Forelimb muscle (tissue), 1 donor: Measurements from ENCODE around the gene FGG. TPM values are rescaled to one million over a fixed set of nuclear protein-coding genes. Genes with fewer than 3 reads are reported as not detected.
A peak's percentile ranks its signal among the peaks of the same experiment; 100 is the strongest.

ENCODE experiments used
- DNase-seq: peaks from one replicate; pipeline ENCODE4 v3.0.0-alpha.2; 2013; ENCODE audit warnings: low read depth
- polyA plus RNA-seq: library from polyadenylated mRNA; unstranded; fragments of 120-200 nt; gene quantifications from one replicate; pipeline ENCODE4 v1.2.1, GENCODE V29; 2013; ENCODE audit not compliant: insufficient read length

The FGG gene
- polyA plus RNA-seq: not detected

DNA sequence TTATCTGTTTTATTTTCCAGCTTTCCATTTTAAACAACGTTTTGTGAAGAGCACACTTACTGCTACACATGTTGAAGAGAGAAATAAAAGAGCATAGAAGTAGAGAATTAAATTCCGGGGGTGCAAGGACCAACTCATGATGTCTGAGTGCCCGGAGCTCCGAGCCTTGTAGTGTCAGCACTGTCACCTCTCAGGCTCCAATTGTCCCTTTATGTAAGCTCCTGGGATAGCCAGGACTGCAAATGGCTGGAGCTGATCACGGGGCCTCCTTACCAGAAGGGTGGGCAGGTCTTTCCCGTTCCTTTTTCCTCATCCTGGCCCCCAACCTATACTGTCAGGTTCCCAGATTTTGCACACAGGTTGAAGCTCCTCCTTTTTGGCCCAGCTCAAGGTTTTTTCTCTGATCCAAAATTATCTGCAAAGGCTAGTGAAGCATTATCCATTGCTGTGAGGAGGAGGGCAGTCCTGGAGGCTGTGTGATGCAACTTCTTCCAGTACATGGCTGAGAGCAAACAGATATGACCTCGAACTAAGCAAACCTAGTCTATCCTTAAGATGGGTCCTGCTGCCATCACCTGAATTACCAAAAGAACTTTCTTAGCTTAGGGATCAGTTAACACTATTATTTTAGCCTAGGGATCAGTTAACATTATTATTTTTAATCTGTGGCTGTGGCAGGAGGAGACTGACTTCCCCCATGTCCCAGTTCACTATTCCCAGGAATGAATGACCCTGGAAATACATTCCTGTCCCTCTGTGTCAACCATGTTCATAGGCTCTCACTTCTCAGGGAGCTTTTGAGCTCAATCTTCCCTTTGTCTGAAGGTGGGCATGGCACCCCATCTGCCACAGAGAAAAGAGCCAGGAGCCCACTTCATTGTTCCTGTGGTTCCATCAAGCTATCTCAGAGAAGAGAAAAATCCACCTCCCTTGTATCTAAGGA, at the start of gene FGG:
Gene FGG, minus strand, starts transcription at position 185 of the 943 bp plus-strand sequence. Its CDS starts 47 bp downstream, at position 138.
- no peak for DNase-seq

DNA sequence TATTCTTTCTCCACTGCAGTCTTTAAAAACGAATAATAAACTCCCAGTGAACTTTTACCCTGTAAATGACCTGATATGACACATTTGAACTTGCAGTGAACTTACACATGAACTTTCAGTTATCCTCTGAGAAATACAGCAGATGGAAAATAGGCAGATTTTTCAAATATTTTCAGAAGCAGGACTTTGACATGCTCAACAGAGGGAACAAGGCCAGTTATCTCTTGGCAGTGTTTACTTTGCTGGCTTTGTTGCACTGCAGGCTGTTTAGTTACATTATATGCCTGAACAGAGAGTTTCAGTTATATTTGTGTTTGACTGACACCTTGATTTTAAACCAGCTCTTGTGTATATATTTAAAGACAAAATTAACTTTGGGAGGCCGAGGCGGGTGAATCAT, 47.6 kb upstream of the FGG start:
- DNase-seq: peak; percentile 77

DNA sequence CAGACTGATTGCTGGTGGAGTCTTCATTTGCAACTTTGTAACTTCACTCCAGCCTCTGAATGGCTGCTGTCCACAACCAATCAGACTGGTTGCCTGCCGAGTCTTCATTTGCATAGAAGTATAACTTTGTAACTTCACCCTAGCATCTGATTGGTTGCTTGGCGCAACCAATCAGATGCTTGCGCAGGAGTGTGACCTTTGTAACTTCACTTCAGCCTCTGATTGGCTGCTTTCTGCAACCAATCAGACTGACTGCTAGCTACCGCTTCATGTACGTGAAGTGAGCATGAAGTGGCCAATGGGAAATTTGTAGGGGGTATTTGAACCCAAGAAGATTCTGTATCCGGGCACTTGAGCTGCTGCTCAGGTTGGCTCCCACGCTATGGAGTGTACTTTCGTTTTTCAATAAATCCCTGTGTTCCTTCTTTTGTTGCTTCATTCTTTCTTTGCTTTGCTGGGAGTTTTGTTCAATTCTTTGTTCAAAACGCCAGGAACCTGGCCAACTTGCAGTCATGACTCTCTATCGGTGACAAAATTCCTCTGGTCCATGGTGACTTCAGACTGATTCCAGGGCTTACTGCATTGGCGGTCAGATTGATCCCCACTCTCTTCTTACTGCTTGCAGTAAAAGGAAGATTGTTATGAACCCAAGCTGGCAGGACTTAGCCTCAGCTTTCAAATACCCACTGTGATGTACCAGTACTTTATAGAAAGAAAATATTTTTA, 46.4 kb upstream of the FGG start:
- peak; percentile 11 for DNase-seq

DNA sequence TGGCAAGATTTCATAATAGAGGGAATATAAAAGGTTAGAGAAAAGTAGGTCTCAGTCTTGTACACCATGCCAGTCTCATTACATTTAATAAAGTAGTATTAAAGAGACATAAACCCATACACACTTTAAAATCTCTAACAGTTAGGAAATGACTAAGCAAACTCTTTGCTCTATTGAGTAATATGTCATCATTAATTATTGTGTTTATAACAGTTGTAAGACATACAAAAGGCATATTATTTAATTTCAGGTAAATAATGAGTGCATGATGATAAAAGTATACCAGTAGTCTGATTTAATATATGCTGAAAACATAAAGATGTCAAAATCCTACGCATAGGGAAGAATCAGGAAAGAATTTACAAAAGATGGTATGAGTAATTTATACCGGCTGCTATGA, 31.0 kb upstream of the FGG start:
- no peak for DNase-seq

DNA sequence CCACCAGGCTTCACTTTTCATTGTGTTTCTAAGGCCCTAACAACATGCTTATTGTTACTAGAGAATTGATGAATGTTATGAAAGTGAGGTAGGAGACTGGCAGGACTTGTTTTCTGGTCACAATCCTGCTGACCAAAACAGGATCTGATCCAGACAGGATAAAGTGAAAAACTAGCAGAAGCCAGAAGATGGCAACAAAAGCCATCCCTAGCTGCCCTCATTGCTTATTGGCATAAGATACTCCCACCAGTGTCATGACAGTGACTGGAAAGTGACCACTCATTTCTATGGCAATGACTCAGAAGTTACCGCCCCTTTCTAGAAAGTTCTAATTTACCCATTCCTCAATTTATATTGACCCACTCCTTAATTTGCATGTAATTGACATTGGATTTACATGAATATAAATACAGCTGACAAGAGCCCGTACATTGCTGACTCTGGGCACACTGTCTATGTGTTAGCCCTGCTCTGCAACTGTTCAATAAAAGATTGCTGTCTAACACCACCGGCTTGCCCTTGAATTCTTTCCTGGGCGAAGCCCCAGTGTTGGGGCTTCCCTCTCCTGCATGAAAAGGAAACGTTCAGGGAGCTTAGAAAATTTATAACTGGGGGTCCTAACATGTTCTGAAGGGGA, 30.0 kb upstream of the FGG start:
- DNase-seq: no peak

DNA sequence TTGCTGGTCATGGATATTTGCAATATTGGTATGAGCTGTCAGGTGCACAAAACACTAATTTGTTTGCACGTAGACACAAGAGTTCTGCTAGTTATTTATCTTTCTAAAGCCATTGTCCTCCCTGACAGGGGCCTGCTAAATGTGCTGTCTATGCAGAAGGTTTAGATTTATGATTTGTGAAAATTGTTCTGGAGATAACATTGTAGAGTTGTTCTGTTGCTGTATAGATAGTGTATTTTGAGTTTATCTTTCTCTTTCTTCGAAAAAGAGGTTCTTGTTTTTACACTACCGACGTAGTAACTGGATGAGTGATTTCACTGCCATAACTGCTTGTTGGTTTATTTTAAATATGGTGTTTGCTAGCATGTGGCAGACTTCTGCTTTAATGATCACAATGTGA, 28.5 kb upstream of the FGG start:
- DNase-seq: no peak

DNA sequence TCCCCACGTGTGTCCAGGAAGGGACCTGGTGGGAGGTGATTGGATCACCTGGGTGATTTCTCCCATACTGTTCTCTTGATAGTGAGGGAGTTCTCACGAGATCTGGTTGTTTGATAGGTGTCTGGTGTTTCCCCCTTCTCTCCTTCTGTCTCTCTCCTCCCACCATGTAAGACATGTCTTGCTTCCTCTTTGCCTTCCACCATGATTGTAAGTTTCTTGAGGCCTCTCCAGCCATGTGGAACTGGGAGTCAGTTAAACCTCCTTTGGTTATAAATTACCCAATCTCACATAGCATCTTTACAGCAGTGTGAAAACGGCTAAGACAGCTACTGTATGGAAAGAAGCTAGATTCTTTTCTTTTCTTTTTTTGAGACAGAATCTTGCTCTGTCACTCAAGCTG, 21.6 kb upstream of the FGG start:
- no peak for DNase-seq

DNA sequence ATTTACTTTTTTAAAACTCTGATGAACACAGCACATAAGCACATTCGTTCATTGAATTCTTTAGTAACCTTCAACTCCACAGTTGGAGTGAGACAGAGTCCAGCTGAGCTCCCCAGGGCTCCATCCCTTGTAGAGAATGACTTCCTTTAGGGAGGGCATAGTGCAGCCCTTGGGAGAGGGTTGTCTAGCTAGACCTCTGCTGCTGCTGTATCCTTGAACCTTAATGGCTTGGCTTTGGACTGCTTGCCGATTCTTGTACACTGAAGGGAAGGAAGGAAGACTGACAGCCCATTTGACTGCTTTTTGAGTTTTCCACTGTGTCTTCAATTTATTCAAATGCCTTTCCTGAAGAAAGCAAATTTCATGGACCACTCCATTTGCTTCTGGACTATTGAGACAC, 19.4 kb upstream of the FGG start:
- no peak for DNase-seq

DNA sequence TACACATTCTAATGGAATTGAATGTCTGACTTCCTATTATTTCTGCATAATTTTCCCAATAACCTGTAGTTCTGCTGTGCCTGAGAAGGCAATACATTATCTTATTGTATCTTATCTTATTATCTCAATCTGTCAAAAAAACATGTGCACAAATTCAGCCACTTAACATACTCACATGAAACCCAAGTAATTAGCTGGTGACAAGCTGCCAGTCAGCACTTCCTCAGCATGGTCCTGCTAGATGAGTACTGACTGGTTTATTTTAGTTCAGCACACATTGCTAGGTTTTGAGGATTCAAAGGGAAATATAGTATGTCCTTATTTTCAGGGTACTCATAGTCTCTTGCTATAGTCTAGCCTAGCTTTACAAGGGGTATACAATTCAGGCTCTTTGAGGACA, 17.9 kb upstream of the FGG start:
- no peak for DNase-seq

DNA sequence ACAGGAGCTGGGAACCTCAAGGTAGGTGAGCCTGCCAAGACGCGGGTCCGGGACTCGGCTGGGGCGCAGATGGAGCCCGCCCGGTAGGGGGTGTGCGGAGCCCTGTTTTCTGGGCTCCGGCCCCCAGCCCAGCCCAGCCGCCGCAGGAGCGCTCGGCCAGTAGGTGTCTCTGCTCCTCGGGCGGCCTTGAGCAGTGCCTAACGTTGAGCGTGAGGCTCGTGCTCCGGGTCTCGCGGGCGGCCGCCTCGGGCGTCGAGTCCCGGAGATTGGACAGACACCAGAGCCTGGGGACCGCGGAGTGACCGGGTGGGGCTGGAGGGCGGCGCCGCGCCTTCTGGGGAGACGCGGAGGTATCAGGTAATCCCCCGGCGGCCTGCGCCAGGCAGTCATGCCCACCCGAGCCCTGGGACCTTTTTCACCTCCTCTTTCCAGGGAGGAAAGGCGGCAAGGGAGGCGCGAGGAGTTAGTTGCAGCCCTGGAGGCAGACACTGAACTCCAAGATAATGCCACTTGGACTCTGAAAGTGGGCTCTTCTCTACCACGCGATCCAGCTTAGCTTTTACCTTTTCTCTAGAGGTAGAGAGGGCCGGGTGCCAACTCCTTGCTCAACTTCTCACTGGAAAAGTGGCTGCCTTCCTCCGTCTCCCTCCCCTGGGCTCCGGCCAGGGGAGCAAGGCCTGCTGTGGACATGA, 14.5 kb upstream of the FGG start:
- DNase-seq: no peak

DNA sequence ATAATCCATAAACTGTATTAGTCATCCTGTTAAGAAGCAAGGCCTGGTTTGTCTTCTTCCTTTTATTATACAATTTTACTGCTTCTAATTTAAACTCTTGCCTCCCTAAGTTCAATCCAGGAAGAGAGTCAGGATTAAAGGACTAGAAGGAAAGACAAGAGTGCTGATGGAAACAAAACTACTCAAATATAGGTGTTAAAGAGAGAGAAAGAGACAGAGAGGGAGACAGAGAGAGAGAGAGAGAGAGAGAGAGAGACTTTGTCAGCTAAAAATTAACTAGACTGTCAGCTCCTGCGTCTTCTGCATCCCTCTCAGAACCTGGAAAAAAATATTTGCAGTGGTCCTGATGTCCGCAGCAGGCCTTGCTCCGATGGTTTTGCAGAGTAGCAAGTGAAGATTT, 13.5 kb upstream of the FGG start:
- no peak for DNase-seq

DNA sequence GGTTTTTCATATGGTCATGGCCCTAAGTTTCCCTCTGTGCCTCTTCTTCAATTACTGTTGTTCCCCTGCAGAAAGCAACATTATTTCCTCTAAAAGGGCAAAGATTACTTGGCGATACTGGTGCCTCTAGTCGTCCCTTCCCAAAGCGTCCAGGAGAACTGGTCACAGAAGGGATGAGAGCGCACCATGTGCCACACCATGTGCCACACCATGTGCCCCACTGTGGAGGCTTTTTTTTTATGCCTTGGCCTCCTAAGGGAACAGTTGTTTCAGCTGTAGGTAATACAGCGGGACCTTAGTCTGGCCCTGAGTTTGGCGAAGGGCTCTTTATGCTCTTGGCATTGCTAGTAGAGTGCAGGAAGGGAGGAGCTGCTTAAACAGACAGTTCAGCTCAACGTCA, 11.5 kb upstream of the FGG start:
- no peak for DNase-seq

DNA sequence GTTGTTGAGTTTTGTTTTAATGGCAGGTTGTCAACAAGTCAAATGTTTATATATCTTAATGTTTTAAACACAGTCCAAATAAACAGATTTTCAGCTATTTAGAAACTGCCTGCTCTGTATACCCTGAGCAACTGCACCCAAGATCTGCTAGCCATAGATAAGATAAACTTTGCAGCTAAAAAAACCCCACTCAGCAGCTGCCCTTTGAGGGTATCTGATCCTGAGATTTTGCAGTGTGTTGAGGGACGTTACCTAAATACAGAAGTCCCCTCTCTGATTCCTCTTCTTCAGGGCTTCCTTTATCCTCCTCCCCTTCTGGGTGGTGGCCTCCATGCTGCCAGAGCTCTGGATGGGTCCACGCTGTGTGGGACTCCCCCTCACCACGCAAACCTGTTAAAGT, 11.0 kb upstream of the FGG start:
- no peak for DNase-seq

DNA sequence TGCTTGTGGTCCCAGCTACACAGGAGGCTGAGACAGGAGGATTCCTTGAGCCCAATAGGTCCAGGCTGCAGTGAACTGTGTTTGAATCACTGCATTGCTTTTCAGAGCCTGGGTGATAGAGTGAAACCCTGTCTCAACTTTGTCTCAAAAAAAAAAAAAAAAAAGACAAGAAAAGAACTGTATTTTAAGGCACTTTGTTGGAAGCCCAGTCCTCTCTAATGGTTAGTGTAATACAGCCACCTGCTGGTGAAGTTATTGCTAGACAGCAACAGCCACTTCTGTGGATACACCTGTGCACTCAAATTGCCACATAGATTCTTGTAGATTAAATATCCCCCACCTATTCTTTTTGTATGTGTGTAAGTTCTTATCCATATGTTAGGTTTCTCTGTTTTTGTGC, 10.1 kb upstream of the FGG start:
- DNase-seq: peak; percentile 11

DNA sequence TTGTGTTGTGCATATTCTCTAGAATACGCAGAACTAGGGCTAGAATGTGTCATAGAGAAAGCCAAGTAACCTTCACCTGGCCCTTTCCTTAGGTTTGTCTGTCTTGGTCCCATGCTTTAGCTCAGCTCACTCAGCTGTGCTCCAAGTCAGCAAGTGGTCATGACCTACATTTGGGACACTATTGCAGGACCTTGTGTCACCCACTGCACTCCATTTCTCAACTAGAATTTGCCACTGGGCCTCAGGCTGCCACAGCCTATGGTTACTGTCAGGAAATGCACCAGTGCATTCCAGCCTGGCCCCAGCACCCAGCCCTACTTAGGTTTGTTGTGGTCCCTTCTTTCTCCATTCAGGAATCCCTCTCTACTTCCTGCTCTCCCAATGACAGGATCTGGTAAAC, 7.7 kb upstream of the FGG start:
- DNase-seq: no peak

DNA sequence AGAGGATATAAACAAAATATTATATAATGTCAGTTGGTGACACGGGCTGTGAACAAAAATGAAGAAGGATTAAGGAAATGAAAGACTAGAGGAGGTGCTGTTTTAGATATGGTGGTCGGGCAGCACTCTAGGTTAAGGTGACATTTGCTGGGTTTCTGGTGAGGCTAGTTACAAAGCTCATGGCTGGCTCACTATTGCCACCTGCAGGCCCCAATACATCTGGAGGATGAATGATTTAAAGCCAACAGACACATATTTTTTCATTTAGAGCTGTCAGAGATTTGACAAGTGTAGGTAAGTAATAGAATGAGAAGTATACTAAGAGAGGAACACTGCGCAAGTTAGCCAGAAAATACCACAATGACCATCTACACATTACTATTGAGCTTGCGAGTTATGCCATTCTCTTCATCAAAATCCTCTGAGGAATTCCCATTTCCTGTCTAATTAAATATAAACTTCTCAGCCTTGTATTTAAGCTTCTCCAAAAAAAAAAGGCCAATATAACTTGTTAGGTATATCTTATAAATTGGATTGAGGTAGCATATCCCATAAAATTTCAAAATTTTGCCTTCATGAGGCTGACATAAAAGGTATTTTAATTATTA, 6.4 kb upstream of the FGG start:
- no peak for DNase-seq

DNA sequence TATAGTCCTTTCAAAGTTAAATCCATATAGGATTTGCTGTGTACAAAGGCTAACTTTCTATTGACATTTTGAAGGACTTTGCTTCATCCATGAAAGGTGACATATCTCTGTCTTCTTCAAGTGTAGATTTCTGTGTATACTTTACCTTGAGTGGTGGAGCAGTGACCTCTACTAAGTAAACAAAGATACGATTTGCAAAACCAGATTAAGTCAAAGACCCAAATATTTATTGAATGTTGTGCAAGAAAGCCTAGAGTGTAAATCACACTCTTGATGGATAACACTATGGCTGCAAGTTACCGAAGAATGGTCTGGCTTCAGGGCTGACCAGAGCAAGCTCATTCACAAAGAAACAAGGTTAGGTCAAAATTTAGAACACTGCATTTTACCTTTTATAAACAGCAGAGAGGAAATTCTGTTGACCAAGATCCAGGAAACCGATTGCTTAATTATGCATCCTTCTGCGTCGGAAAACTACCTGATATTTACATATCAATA, 5.4 kb upstream of the FGG start:
- no peak for DNase-seq

DNA sequence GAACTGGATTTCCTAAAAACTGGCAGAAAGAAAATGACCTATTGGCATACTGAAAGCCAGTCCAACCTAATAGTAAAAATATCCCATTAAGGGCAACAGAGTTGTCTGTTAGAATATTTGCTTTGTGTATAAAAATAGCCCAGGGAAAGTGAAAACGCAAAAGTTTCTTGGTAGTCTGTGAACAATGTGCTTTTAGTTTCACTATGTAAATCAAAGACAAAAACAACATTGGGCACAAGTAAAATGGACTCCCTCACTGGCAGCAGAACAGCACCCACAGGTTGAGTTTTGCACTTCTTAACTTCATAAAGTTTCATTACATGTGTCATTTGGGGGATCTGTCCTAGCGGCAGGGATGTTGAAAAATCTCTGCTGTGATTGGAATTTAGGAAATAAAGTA, 4.3 kb upstream of the FGG start:
- no peak for DNase-seq

DNA sequence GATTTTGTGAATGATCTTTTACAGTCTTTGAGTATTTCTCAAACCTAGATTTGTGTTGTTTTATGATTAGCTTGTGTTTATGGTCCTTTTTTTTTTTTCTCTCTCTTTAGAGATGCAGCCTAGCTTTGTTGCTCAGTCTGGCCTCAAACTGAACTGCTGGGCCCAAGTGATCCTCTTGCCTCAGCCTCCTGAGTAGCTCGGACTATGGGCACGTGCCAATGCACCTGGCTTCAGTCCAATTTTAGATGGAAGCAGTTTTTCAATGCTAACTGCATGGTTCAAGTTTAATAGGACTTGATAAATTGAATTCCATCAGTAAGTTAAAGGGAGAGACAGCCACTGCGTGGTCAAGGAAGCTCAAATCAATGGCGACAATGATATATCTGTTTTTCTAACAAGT, 3.8 kb upstream of the FGG start:
- no peak for DNase-seq

DNA sequence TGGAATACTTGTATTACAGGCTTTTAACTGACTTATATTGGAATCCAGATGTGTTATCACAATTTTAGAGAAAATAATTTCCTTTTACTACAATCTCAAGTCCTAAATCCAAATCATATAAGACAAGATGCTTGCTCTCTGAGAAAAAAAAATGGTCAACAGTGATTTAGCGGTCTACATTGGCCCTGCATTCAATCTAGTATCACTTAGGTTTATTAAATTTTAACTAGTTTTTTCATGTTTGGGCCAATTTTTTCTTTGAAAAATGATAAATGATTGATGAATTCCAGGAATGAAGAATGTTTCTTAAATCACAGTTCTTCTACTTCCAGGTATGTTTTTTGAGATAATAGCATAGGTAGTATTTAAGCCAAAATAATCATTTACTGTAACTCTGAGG, 2.8 kb upstream of the FGG start:
- DNase-seq: no peak

DNA sequence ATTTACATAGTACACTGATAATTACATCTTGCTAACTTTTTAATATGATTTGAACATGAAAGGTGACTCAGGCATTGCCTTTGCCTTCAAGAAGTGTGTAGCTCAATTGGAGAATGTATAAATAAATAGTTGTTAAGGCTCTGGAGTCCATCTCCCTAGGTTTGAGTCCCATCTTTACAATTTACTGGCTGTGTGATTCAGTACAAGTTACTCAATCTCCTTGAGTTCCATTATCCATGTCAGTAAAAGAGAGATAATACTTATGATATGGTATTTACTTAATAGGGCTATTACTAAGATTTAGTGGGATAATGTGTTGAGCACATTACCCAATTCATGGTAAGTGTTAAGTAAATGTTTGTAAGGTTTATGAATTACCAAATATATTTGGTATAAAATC, 1.9 kb upstream of the FGG start:
- DNase-seq: no peak
